ENCODE measurements around the gene DIDO1. TPM values are rescaled to one million over a fixed set of nuclear protein-coding genes. Genes with fewer than 3 reads are reported as not detected.

The DIDO1 gene
- total and polyA plus RNA-seq, 2 of the 13 experiments (the other 11 are each of a cell fraction or from before 2014, with no cell fraction given), result 75.0 to 75.1 TPM

DNA sequence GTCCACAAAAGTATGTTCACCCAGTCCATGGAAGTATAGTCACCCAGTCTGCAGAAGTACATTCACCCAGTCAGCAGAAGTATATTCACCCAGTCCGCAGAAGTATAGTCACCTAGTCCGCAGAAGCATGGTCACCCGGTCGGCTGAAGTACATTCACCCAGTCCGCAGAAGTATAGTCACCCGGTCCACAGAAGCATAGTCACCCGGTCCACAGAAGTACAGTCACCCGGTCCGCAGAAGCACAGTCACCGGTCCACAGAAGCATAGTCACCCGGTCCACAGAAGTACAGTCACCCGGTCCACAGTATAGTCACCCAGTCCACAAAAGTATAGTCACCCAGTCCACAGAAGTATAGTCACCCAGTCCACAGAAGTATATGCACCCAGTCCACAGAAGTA lies 73.5 kb downstream of the DIDO1 start:
- no peaks in the 10 kb centered on the region for H3K4me1 ChIP-seq (ENCODE audit: insufficient read depth, low read length)
- H3K4me3 ChIP-seq (replicated peaks in 1 of 3; ENCODE audit: insufficient read depth in 1 of 3, low read depth in 2 of 3, low read length in 3 of 3), result no peak overlapping the region
- no peak for TF ChIP-seq ZFX (CRISPR knock-in tag; IDR thresholded peaks at IDR 0.05; ENCODE audit: low read depth)
- no peak for TF ChIP-seq MXD4 (CRISPR knock-in tag; IDR thresholded peaks at IDR 0.05)
- TF ChIP-seq HMGA1 (CRISPR knock-in tag; conservative IDR thresholded peaks at IDR 0.05), result no peak
- TF ChIP-seq SP2 (CRISPR knock-in tag; IDR thresholded peaks at IDR 0.05), result no peak
- TF ChIP-seq, protein P1, sequence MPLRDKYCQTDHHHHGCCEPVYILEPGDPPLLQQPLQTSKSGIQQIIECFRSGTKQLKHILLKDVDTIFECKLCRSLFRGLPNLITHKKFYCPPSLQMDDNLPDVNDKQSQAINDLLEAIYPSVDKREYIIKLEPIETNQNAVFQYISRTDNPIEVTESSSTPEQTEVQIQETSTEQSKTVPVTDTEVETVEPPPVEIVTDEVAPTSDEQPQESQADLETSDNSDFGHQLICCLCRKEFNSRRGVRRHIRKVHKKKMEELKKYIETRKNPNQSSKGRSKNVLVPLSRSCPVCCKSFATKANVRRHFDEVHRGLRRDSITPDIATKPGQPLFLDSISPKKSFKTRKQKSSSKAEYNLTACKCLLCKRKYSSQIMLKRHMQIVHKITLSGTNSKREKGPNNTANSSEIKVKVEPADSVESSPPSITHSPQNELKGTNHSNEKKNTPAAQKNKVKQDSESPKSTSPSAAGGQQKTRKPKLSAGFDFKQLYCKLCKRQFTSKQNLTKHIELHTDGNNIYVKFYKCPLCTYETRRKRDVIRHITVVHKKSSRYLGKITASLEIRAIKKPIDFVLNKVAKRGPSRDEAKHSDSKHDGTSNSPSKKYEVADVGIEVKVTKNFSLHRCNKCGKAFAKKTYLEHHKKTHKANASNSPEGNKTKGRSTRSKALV (CRISPR knock-in tag; IDR thresholded peaks at IDR 0.05), result no peak
- TF ChIP-seq, protein P2, sequence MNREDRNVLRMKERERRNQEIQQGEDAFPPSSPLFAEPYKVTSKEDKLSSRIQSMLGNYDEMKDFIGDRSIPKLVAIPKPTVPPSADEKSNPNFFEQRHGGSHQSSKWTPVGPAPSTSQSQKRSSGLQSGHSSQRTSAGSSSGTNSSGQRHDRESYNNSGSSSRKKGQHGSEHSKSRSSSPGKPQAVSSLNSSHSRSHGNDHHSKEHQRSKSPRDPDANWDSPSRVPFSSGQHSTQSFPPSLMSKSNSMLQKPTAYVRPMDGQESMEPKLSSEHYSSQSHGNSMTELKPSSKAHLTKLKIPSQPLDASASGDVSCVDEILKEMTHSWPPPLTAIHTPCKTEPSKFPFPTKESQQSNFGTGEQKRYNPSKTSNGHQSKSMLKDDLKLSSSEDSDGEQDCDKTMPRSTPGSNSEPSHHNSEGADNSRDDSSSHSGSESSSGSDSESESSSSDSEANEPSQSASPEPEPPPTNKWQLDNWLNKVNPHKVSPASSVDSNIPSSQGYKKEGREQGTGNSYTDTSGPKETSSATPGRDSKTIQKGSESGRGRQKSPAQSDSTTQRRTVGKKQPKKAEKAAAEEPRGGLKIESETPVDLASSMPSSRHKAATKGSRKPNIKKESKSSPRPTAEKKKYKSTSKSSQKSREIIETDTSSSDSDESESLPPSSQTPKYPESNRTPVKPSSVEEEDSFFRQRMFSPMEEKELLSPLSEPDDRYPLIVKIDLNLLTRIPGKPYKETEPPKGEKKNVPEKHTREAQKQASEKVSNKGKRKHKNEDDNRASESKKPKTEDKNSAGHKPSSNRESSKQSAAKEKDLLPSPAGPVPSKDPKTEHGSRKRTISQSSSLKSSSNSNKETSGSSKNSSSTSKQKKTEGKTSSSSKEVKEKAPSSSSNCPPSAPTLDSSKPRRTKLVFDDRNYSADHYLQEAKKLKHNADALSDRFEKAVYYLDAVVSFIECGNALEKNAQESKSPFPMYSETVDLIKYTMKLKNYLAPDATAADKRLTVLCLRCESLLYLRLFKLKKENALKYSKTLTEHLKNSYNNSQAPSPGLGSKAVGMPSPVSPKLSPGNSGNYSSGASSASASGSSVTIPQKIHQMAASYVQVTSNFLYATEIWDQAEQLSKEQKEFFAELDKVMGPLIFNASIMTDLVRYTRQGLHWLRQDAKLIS (CRISPR knock-in tag; IDR thresholded peaks at IDR 0.05), result no peak
- no peak for TF ChIP-seq HDAC6 (IDR thresholded peaks at IDR 0.05; ENCODE audit: low read depth, low read length)
- TF ChIP-seq ZNF432 (CRISPR knock-in tag; IDR thresholded peaks at IDR 0.05; ENCODE audit: borderline replicate concordance), result no peak
- no peak for TF ChIP-seq DNMT1 (CRISPR knock-in tag; IDR thresholded peaks at IDR 0.05)
- no peak for TF ChIP-seq FOXA3 (CRISPR knock-in tag; IDR thresholded peaks at IDR 0.05)
- no peak for TF ChIP-seq RAD21 (CRISPR knock-in tag; IDR thresholded peaks at IDR 0.05)
- WGBS (ENCODE audit: low lambda C conversion rate), result 93% methylated on average over 12 of the region's 12 CpGs
- no peak overlapping the region for H3K4me2 ChIP-seq (ENCODE audit: low read depth, low read length)
- ChIA-PET CTCF (ENCODE audit: low intra/inter-chr PET ratio, low total read pairs) (no interaction called here), POLR2A (no interaction called here)
- H3K9me3 ChIP-seq (ENCODE audit: low read length), result no peaks in the 10 kb centered on the region
- H3K79me2 ChIP-seq (ENCODE audit: insufficient read depth, low read length), result no peaks in the 10 kb centered on the region
- H3K27me3 ChIP-seq (ENCODE audit: control insufficient read depth in 1 of 2, insufficient read depth in 2 of 2, low read length in 2 of 2), result no peaks in the 10 kb centered on the region
- intact Hi-C loops (cut with micrococcal nuclease; ENCODE audit: unreplicated experiment), result no loop called here
- no peak overlapping the region for H2AFZ ChIP-seq (ENCODE audit: low read length)
- no TSS peak for BruUV-seq (replicated peaks)
- no peak overlapping the region for H3K9ac ChIP-seq (ENCODE audit: insufficient read depth, low read depth, low read length)
- no peak overlapping the region for H3K27ac ChIP-seq (ENCODE audit: extremely low read length, insufficient read depth, low read length)
- DNase-seq (ENCODE audit: low spot score), result no peak
- FAIRE-seq, result no peak
- H3K36me3 ChIP-seq (replicated peaks in 1 of 2; ENCODE audit: control insufficient read depth in 1 of 2, insufficient read depth in 2 of 2, low read length in 2 of 2), result peaks cover 22 to 45% of the 10 kb centered on the region in 2 experiments
- no peak for ATAC-seq
- in situ Hi-C loops (cut with HindIII; ENCODE audit: extremely low pct_ligation_motif_present, low pct_unique_long_range_greater_than_20kb), result no loop called here
- H4K20me1 ChIP-seq (ENCODE audit: insufficient read depth, low read length), result no peaks in the 10 kb centered on the region

Data from HepG2 (cell line).